Left renal pelvis (tissue), 4 donors: Measurements from ENCODE around the gene ANO8. TPM values are rescaled to one million over a fixed set of nuclear protein-coding genes. Genes with fewer than 3 reads are reported as not detected.
"Not testable (repeated sequence)": the region's sequence is repeated elsewhere in the genome, so short reads cannot be mapped to it uniquely, and the experiment has no call there.

Source experiments
- DNase-seq, 4 donors: peaks; one replicate each; pipeline ENCODE4 v3.0.0-alpha.2; 2013; ENCODE audit warnings: low read depth in 4 of 4, low spot score in 3 of 4
- polyA plus RNA-seq, 4 donors: library from polyadenylated mRNA; unstranded; fragments of 120-200 nt; gene quantifications; one replicate each; pipeline ENCODE4 v1.2.1, GENCODE V29; 2013; ENCODE audit not compliant: insufficient read length in 4 of 4

ANO8 gene
- polyA plus RNA-seq, 4 donors: 7.5 to 19.8 (median 13.6) TPM

- DNase-seq: not testable (repeated sequence)
Observed at GRCh38 chr19:17295551-17295950, 39.1 kb downstream of the ANO8 start.

- DNase-seq: no peak
Observed at GRCh38 chr19:17294051-17294891, 40.4 kb downstream of the ANO8 start.

GRCh38 chr19:17293605-17294004, 41.0 kb downstream of the ANO8 start:
- no peak for DNase-seq

- peak in 1 of 4 donors; percentile 66 for DNase-seq
Observed at GRCh38 chr19:17292301-17293074, 42.2 kb downstream of the ANO8 start.

- no peak for DNase-seq
Observed at GRCh38 chr19:17289489-17289888, 45.2 kb downstream of the ANO8 start.

GRCh38 chr19:17286752-17287151, 47.9 kb downstream of the ANO8 start:
- no peak for DNase-seq

GRCh38 chr19:17286263-17286662, 48.4 kb downstream of the ANO8 start:
- no peak for DNase-seq

GRCh38 chr19:17285415-17286135, 49.1 kb downstream of the ANO8 start:
- DNase-seq: no peak

GRCh38 chr19:17283504-17283996, 51.1 kb downstream of the ANO8 start:
- no peak for DNase-seq

- DNase-seq: peak in 1 of 4 donors; percentile 41
Observed at GRCh38 chr19:17282488-17283125, 52.0 kb downstream of the ANO8 start.

- no peak for DNase-seq
Observed at GRCh38 chr19:17281391-17282304, 53.0 kb downstream of the ANO8 start, which contains the start of gene ANKLE1. ANKLE1 (plus strand) TSS chr19:17281901; CDS start chr19:17281921, 20 bp downstream.

GRCh38 chr19:17279436-17279835, 55.2 kb downstream of the ANO8 start:
- DNase-seq: no peak

GRCh38 chr19:17275441-17276175, 59.0 kb downstream of the ANO8 start:
- no peak for DNase-seq

- DNase-seq: not testable (repeated sequence)
Observed at GRCh38 chr19:17274892-17275291, 59.8 kb downstream of the ANO8 start.
